Sigmoid colon (tissue), 4 donors: ENCODE results near the gene P2RY12.

Experiments used
- CTCF ChIP-seq, 4 experiments: fragments of 450-650 bp in 3 of 4; fragments of 200-600 bp in 1 of 4; IDR thresholded peaks; one replicate each; pipeline ENCODE4 v1.5.1; 2016 to 2019; ENCODE audit warnings: antibody characterized with exemption in 4 of 4, mild to moderate bottlenecking in 3 of 4, moderate library complexity in 2 of 4
- POLR2A ChIP-seq, 2 donors: fragments of 450-650 bp; IDR thresholded peaks; one replicate each; pipeline ENCODE4 v1.6.1; 2016; ENCODE audit warnings: antibody characterized with exemption in 2 of 2, mild to moderate bottlenecking in 2 of 2, moderate library complexity in 2 of 2
- POLR2AphosphoS5 ChIP-seq, 4 donors: sonication (generic); formaldehyde crosslinking; IDR thresholded peaks; one replicate each; pipeline ENCODE4 v1.6.1; 2017; ENCODE audit warnings: antibody characterized with exemption in 4 of 4

GRCh38 chr3:151321526-151321925 lies 63.0 kb downstream of the P2RY12 start:
- TF ChIP-seq CTCF (IDR thresholded peaks at IDR 0.05) (no peak), POLR2A (IDR thresholded peaks at IDR 0.05) (no peak), POLR2AphosphoS5 (IDR thresholded peaks at IDR 0.05) (no peak)
